Stomach (tissue), 4 donors: ENCODE data around the gene MRPL41.

Source experiments
- POLR2AphosphoS5 ChIP-seq, 3 donors: sonication (generic); formaldehyde crosslinking; IDR thresholded peaks; one replicate each; pipeline ENCODE4 v1.6.1; 2016; ENCODE audit warnings: antibody characterized with exemption in 3 of 3
- TF ChIP-seq, protein P1 (sequence below), 7 experiments: fragments of 450-650 bp in 4 of 7; fragments of 200-600 bp in 3 of 7; sonication (generic) in 3 of 7; IDR thresholded peaks; one replicate each; pipeline ENCODE4 v1.5.1; 2016 to 2019; ENCODE audit warnings: antibody characterized with exemption in 7 of 7, control low read depth in 2 of 7, mild to moderate bottlenecking in 1 of 7

DNA sequence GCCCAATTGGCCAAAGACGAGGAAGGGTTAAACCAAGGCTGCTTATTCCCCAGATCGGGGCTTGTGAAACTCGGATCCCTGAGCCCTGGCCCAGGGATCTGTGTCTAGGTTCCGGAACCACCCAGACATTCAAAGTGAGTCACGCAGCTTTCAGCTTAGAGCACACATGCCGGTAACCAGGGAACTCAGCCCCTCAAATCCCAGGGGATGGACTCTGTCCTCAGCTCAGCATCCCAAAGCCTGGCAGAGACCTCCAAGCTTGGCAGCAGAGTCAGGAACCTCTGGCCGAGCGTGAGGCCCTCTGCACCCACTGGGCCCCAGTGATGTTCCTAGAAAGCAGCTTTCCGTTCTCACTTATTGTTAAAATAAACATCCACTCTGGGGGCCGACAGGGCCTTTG is 6.6 kb upstream of the MRPL41 start:
- TF ChIP-seq, protein P1, sequence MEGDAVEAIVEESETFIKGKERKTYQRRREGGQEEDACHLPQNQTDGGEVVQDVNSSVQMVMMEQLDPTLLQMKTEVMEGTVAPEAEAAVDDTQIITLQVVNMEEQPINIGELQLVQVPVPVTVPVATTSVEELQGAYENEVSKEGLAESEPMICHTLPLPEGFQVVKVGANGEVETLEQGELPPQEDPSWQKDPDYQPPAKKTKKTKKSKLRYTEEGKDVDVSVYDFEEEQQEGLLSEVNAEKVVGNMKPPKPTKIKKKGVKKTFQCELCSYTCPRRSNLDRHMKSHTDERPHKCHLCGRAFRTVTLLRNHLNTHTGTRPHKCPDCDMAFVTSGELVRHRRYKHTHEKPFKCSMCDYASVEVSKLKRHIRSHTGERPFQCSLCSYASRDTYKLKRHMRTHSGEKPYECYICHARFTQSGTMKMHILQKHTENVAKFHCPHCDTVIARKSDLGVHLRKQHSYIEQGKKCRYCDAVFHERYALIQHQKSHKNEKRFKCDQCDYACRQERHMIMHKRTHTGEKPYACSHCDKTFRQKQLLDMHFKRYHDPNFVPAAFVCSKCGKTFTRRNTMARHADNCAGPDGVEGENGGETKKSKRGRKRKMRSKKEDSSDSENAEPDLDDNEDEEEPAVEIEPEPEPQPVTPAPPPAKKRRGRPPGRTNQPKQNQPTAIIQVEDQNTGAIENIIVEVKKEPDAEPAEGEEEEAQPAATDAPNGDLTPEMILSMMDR (IDR thresholded peaks at IDR 0.05): no peak
- no peak for TF ChIP-seq POLR2AphosphoS5 (IDR thresholded peaks at IDR 0.05)
